T-helper 2 cell treated with Interferon-gamma antibody and Interleukin-4, amounts not matched to agents 5 μg/mL and 100 μg/mL, for 36 hours (primary cell): ENCODE measurements around the gene MAP3K19.
"Not testable (repeated sequence)": the region's sequence is repeated elsewhere in the genome, so short reads cannot be mapped to it uniquely, and the experiment has no call there.

Experiments used
- DNase-seq: peaks from one replicate; pipeline ENCODE4 v3.0.0; 2021; ENCODE audit warnings: low spot score
- H3K27ac Mint-ChIP-seq: one replicate; pipeline ENCODE4 v1.8.0; 2021; ENCODE audit warnings: mild to moderate bottlenecking, mixed read lengths
- H3K27me3 Mint-ChIP-seq: one replicate; pipeline ENCODE4 v1.8.0; 2021; ENCODE audit warnings: low read depth, mixed read lengths
- H3K36me3 Mint-ChIP-seq: one replicate; pipeline ENCODE4 v1.8.0; 2021; ENCODE audit warnings: low read depth, mixed read lengths
- H3K4me1 Mint-ChIP-seq: one replicate; pipeline ENCODE4 v1.8.0; 2021; ENCODE audit warnings: low read depth, mixed read lengths
- H3K4me3 Mint-ChIP-seq: one replicate; pipeline ENCODE4 v1.8.0; 2022; ENCODE audit warnings: mild to moderate bottlenecking, moderate library complexity, mixed read lengths
- H3K9me3 Mint-ChIP-seq: one replicate; pipeline ENCODE4 v1.8.0; 2021; ENCODE audit warnings: mixed read lengths

The MAP3K19 gene

GRCh38 chr2:135047300-135047699, at the start of gene MAP3K19:
Gene MAP3K19 (minus strand): TSS chr2:135047447. CDS start chr2:135024647, 22,800 bp downstream.
- H3K4me3 Mint-ChIP-seq = no peak within 1 kb of the TSS
- H3K36me3 Mint-ChIP-seq = no peaks in the 10 kb centered on the region
- H3K9me3 Mint-ChIP-seq = no peaks in the 10 kb centered on the region
- DNase-seq = no peak
- peaks cover 11% of the 10 kb centered on the region for H3K27me3 Mint-ChIP-seq
- no peak within 1 kb of the TSS for H3K27ac Mint-ChIP-seq
- H3K4me1 Mint-ChIP-seq = peaks cover 12% of the 10 kb centered on the region

GRCh38 chr2:135096665-135097446, 49.6 kb upstream of the MAP3K19 start:
- Mint-ChIP-seq H3K9me3 (no peaks in the 10 kb centered on the region), H3K27me3 (no peaks in the 10 kb centered on the region), H3K27ac (no peak overlapping the region), H3K4me1 (peaks cover 11% of the 10 kb centered on the region), H3K36me3 (peaks cover 33% of the 10 kb centered on the region), H3K4me3 (no peak overlapping the region)
- DNase-seq = no peak

GRCh38 chr2:135095591-135095990, 48.3 kb upstream of the MAP3K19 start:
- Mint-ChIP-seq H3K4me1 (peaks cover 11% of the 10 kb centered on the region), H3K4me3 (no peak overlapping the region), H3K36me3 (peaks cover 27% of the 10 kb centered on the region), H3K9me3 (no peaks in the 10 kb centered on the region), H3K27me3 (no peaks in the 10 kb centered on the region), H3K27ac (no peak overlapping the region)
- DNase-seq = no peak

- Mint-ChIP-seq H3K36me3 (peaks cover 27% of the 10 kb centered on the region), H3K4me1 (peaks cover 11% of the 10 kb centered on the region), H3K27ac (no peak overlapping the region), H3K27me3 (no peaks in the 10 kb centered on the region), H3K4me3 (no peak overlapping the region), H3K9me3 (peaks cover under 1% of the 10 kb centered on the region)
- no peak for DNase-seq
Observed at GRCh38 chr2:135094508-135094907, 47.3 kb upstream of the MAP3K19 start.

GRCh38 chr2:135093670-135094330, 46.6 kb upstream of the MAP3K19 start:
- Mint-ChIP-seq H3K36me3 (peaks cover 31% of the 10 kb centered on the region), H3K27me3 (no peaks in the 10 kb centered on the region), H3K27ac (no peak overlapping the region), H3K9me3 (peaks cover 8% of the 10 kb centered on the region), H3K4me1 (peaks cover 11% of the 10 kb centered on the region), H3K4me3 (no peak overlapping the region)
- no peak for DNase-seq

- H3K27ac Mint-ChIP-seq = peak overlapping the region; percentile 50
- H3K36me3 Mint-ChIP-seq = peaks cover 32% of the 10 kb centered on the region
Observed at GRCh38 chr2:135093193-135093592, 45.9 kb upstream of the MAP3K19 start.

GRCh38 chr2:135091681-135092080, 44.4 kb upstream of the MAP3K19 start:
- no peak overlapping the region for H3K4me3 Mint-ChIP-seq
- peaks cover 22% of the 10 kb centered on the region for H3K9me3 Mint-ChIP-seq
- H3K27ac Mint-ChIP-seq = no peak overlapping the region
- H3K36me3 Mint-ChIP-seq = peaks cover 35% of the 10 kb centered on the region
- no peaks in the 10 kb centered on the region for H3K27me3 Mint-ChIP-seq
- H3K4me1 Mint-ChIP-seq = peaks cover 11% of the 10 kb centered on the region
- no peak for DNase-seq

More at GRCh38 chr2:135093193-135093592, 45.9 kb upstream of the MAP3K19 start:
- peaks cover 11% of the 10 kb centered on the region for H3K4me1 Mint-ChIP-seq
- no peak overlapping the region for H3K4me3 Mint-ChIP-seq
- DNase-seq = no peak
- peaks cover 10% of the 10 kb centered on the region for H3K9me3 Mint-ChIP-seq
- H3K27me3 Mint-ChIP-seq = no peaks in the 10 kb centered on the region

GRCh38 chr2:135089597-135089996, 42.4 kb upstream of the MAP3K19 start:
- not testable (repeated sequence) for H3K27me3 Mint-ChIP-seq
- H3K9me3 Mint-ChIP-seq = peaks cover 26% of the 10 kb centered on the region

GRCh38 chr2:135086222-135086621, 39.0 kb upstream of the MAP3K19 start:
- no peak overlapping the region for H3K4me3 Mint-ChIP-seq
- H3K9me3 Mint-ChIP-seq = peaks cover 31% of the 10 kb centered on the region
- H3K36me3 Mint-ChIP-seq = peaks cover 37% of the 10 kb centered on the region
- no peaks in the 10 kb centered on the region for H3K4me1 Mint-ChIP-seq
- DNase-seq = no peak
- H3K27ac Mint-ChIP-seq = no peak overlapping the region
- H3K27me3 Mint-ChIP-seq = no peaks in the 10 kb centered on the region

More at GRCh38 chr2:135089597-135089996, 42.4 kb upstream of the MAP3K19 start:
- not testable (repeated sequence) for H3K27ac Mint-ChIP-seq, H3K4me1 Mint-ChIP-seq, DNase-seq, H3K4me3 Mint-ChIP-seq
- peaks cover 34% of the 10 kb centered on the region for H3K36me3 Mint-ChIP-seq

- DNase-seq = no peak
- Mint-ChIP-seq H3K27ac (no peak overlapping the region), H3K9me3 (peaks cover 33% of the 10 kb centered on the region), H3K27me3 (no peaks in the 10 kb centered on the region), H3K4me1 (peaks cover 1% of the 10 kb centered on the region), H3K4me3 (no peak overlapping the region), H3K36me3 (peaks cover 48% of the 10 kb centered on the region)
Observed at GRCh38 chr2:135078417-135078816, 31.2 kb upstream of the MAP3K19 start.

- no peak for DNase-seq
- no peak overlapping the region for H3K4me3 Mint-ChIP-seq
- peaks cover 52% of the 10 kb centered on the region for H3K36me3 Mint-ChIP-seq
- H3K27me3 Mint-ChIP-seq = no peaks in the 10 kb centered on the region
- no peak overlapping the region for H3K27ac Mint-ChIP-seq
- peaks cover 1% of the 10 kb centered on the region for H3K4me1 Mint-ChIP-seq
- H3K9me3 Mint-ChIP-seq = peaks cover 49% of the 10 kb centered on the region
Observed at GRCh38 chr2:135076556-135076955, 29.3 kb upstream of the MAP3K19 start.

GRCh38 chr2:135074216-135074615, 27.0 kb upstream of the MAP3K19 start:
- no peak overlapping the region for H3K4me3 Mint-ChIP-seq
- H3K36me3 Mint-ChIP-seq = peaks cover 54% of the 10 kb centered on the region
- peaks cover 56% of the 10 kb centered on the region for H3K9me3 Mint-ChIP-seq
- H3K27ac Mint-ChIP-seq = no peak overlapping the region
- no peaks in the 10 kb centered on the region for H3K27me3 Mint-ChIP-seq
- H3K4me1 Mint-ChIP-seq = no peaks in the 10 kb centered on the region
- no peak for DNase-seq

GRCh38 chr2:135072125-135072997, 25.1 kb upstream of the MAP3K19 start:
- H3K36me3 Mint-ChIP-seq = peaks cover 59% of the 10 kb centered on the region
- no peak overlapping the region for H3K4me3 Mint-ChIP-seq
- no peaks in the 10 kb centered on the region for H3K4me1 Mint-ChIP-seq
- peaks cover 56% of the 10 kb centered on the region for H3K9me3 Mint-ChIP-seq
- no peaks in the 10 kb centered on the region for H3K27me3 Mint-ChIP-seq
- DNase-seq = no peak
- no peak overlapping the region for H3K27ac Mint-ChIP-seq

- H3K27ac Mint-ChIP-seq = no peak overlapping the region
- H3K27me3 Mint-ChIP-seq = no peaks in the 10 kb centered on the region
- H3K9me3 Mint-ChIP-seq = peaks cover 43% of the 10 kb centered on the region
- DNase-seq = no peak
- H3K36me3 Mint-ChIP-seq = peaks cover 68% of the 10 kb centered on the region
- no peak overlapping the region for H3K4me3 Mint-ChIP-seq
- no peaks in the 10 kb centered on the region for H3K4me1 Mint-ChIP-seq
Observed at GRCh38 chr2:135066710-135067109, 19.5 kb upstream of the MAP3K19 start.
